GM11168 (cell line): ENCODE results near the gene GSTM5.
"Not testable (repeated sequence)": the region's sequence is repeated elsewhere in the genome, so short reads cannot be mapped to it uniquely, and the experiment has no call there.

Experiments used
- in situ Hi-C: fragments of 300-500 bp; cut with MboI; formaldehyde crosslinking; loops from one replicate; pipeline ENCODE4 v1.12.0; 2022; ENCODE audit warnings: low sequenced_read_pairs; ENCODE audit not compliant: unreplicated experiment

GSTM5 gene

DNA sequence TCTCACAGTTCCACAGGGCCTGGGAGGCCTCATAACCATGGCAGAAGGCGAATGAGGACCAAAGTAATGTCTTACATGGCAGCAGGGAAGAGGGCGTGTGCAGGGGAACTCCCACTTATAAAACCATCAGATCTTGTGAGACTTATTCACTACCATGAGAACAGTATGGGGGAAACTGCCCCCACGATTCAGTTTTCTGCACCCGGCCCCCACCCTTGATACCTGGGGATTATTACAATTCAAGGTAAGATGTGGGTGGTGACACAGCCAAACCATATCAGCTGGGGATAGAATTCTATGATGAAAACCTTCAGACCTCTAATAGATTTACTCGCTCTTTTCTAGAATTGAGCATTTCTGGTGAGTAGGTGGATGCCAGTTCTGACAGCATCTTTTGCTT is 17.7 kb upstream of the GSTM5 start:
- in situ Hi-C loops = not testable (repeated sequence)

DNA sequence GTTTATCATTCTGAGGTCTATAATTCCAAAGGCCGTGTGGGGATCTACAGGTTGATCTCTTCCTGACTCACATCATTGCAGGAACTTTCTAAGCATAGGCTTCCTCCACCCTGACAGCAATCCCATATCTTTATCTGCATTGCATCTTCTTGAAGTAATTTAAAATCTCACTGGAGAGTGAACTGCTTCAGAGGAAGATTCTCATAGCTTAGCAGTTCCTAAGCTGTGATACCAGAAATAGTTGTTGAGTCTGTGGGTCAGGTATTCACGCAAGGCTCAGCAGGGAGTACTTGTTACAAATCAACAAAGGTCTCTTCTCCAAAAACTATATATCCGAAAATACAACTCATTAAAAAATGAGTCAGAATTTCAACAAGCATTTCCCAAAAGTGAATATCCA is 16.9 kb upstream of the GSTM5 start:
- in situ Hi-C loops = not testable (repeated sequence)

DNA sequence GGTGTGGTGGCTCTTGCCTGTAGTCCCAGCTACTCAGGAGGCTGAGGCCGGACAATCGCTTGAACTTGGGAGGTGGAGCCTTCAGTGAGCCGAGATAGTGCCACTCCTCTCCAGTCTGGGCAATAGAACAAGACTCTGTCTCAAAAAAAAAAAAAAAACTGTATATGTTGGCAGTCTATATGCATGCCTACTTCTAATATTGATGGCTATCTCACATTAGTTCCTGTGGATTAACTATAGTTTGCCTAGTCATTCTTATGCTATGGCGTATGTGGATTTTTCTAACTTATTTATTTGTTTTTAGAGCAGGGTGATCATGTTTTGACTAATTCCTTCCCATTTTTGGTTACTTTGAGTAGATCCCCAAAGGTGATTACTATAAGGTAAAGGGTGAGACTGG is 15.0 kb upstream of the GSTM5 start:
- in situ Hi-C loops = no loop called here

DNA sequence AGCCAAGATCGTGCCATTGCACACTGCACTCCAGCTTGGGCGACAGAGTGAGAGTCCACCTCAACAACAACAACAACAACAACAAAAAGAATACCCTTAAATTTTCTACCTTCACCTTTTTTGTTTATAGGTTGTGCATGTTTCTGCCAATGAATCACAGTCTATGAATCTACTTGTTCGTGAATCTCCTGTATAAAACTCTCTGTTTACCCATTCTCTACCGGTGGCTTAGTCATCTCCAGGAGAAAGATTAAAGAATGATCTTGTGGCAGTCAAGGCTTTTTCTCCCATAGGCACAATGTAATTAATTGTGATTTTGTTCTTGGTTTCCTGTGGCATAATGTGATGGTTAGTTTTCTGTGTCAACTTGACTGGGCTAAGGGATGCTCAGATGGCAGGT is 14.2 kb upstream of the GSTM5 start:
- in situ Hi-C loops = not testable (repeated sequence)

DNA sequence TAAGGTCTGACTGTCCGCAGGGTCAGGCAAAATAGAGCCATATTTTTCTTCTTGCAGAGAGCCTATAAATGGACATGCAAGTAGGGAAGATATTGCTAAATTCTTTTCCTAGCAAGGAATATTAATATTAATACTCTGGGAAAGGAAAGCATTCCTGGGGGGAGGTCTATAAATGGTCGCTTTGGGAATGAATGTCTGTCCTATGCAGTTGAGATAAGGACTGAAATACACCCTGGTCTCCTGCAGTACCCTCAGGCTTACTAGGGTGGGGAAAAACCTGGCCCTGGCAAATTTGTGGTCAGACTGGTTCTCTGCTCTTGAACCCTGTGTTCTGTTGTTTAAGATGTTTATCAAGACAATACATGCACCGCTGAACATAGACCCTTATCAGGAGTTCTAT is 9.1 kb upstream of the GSTM5 start:
- in situ Hi-C loops = not testable (repeated sequence)

DNA sequence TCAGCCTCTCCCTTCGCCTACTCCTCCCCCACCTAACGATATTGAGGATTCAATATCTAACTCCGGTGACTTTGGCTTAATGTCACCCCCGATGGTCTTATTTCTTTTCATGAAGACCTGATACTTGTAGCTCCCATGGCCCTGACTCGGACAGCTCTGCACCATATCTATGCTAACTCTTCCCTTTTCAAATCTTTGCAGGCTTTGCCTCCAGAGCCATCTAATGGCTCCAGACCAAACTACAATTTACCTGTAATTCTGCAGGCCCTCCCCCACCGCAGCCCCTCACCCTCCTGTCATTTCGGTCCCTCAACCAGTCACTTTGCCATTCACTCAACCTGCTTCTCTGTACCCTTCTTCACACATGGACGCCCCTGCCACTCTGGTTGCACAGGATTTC is 7.9 kb upstream of the GSTM5 start:
- in situ Hi-C loops = no loop called here

DNA sequence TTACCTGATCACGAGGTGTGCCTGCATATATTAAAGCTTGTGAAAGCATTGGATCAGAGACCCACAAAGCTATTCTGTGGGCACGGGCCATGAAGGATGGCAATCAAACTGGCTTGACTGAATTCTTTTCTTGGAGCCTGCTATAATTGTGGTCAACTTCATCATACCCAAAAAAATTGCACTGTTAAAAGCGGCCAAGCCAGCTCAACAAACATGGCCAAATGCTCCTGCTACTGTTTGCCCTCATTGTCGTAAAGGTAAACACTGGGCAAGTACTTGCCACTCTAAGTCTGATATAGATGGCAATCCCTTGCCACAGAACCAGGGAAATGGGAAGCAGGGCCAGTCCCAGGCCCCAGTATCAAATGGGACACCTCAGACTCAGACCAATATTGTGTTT is 6.6 kb upstream of the GSTM5 start:
- in situ Hi-C loops = no loop called here

DNA sequence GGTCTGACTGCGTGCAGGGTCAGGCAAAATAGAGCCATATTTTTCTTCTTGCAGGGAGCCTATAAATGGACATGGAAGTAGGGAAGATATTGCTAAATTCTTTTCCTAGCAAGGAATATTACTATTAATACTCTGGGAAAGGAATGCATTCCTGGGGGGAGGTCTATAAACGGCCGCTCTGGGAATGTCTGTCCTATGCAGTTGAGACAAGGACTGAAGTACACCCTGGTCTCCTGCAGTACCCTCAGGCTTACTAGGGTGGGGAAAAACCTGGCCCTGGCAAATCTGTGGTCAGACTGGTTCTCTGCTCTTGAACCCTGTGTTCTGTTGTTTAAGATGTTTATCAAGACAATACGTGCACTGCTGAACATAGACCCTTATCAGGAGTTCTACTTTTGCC is 3.1 kb upstream of the GSTM5 start:
- in situ Hi-C loops = not testable (repeated sequence)

DNA sequence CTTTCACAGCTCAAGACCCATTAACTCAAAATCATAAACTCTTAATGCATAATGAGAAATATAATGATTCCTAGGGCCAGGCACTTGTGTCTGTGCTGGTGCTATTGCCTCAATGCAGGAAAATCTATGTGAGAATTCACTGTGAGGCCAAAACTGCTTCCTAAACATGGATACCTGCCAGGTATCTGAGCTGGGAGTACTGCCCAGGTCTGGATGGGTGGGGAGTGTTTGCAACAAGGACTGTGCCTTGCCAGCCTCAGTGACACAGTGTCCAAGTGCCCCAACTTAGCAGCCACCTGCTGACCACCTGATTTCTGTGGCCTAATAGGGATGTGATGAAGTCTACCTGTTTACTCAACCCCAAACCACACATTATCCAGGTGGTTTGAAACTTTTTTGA is 2.2 kb upstream of the GSTM5 start:
- in situ Hi-C loops = loop anchor here (10.0 kb wide), 1 partner anchor 45 kb away; the partner anchor contains the start of gene GSTM2

DNA sequence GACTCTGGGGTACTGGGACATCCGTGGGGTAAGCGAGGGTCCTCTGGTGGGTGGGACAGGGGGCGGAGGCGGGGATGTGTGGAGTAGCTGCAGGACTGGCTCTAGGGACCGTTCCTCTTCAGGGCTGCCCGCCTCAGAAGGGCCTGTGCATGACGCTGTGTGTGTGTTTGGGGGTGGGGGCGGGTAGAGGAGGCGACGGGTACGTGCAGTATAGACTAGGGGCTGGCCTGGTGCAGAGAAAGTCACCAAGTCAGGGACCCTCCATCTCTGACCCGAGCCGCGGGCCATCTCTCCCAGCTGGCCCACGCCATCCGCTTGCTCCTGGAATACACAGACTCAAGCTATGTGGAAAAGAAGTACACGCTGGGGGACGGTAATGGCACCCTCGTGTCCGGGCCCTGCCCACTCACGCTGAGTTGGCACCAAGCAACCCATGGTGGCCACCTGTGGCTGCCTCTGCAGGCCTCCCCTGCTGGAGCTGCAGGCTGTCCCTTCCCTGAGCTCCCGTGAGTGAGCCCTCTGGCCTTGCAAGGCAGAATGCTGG is 342 bp downstream of the GSTM5 start:
- in situ Hi-C loops = loop anchor here (10.0 kb wide), 1 partner anchor 48 kb away; the partner anchor contains the start of gene GSTM2

DNA sequence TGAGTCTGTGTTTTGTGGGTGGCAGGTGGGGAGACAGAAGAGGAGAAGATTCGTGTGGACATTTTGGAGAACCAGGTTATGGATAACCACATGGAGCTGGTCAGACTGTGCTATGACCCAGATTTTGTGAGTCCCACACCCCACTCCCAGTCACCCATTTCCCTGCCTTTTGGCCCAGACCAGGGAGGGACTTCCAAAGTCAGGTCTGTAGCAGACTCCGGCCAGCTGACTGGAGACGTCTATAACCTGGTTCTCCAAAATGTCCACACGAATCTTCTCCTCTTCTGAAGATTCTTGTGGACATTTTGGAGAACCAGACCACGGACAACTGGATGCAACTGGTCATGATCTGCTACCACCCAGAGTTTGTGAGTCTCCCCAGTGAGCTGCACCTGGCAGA is 1.6 kb downstream of the GSTM5 start:
- in situ Hi-C loops = loop anchor here (10.0 kb wide), 1 partner anchor 49 kb away; the partner anchor contains the start of gene GSTM2

DNA sequence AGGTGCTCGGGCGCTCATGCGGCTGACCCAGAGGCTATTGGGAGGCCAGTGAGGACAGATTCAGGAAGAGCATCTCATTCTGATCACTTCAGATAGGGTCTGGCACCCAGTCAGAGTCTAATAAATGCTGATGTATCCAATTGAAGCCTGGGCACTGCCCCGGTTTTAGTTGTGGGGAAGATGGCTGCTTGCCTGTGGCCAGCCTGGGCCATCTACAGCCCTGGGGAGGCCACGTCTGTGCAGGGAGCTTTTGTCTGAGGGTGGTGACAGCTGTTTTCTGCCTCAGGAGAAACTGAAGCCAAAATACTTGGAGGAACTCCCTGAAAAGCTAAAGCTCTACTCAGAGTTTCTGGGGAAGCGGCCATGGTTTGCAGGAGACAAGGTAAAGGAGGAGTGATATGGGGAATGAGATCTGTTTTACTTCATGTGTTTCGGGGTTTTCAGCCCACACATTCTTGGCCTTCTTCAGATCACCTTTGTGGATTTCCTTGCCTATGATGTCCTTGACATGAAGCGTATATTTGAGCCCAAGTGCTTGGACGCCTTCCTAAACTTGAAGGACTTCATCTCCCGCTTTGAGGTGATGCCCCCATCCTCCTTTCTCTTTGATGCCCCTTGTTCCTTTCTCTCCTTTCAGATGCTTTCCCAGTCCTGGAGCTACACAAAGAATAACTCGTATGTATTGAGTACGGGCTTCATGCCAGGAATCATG is 2.8 kb downstream of the GSTM5 start:
- in situ Hi-C loops = loop anchor here (10.0 kb wide), 1 partner anchor 50 kb away; the partner anchor contains the start of gene GSTM2

DNA sequence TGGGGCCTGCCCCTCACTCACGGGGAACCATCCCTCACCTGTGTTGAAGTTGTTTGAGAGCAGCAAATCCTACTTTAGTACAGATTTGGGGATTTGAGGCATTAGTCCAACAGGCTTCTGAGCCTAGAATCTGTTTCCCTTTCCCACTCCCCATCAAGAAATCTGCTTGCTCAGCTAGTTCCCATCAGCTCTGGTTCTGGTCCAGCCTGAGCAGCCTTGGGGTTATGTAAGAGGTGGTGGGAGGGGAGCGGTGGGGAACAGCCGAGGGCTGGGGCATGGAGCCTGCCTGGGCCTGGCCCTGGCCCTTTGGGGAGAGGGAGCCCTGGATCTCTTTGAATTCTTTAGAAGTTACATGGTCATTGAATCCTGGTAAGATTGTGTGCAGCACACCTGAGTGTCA is 4.1 kb downstream of the GSTM5 start:
- in situ Hi-C loops = loop anchor here (10.0 kb wide), 1 partner anchor 51 kb away; the partner anchor contains the start of gene GSTM2

DNA sequence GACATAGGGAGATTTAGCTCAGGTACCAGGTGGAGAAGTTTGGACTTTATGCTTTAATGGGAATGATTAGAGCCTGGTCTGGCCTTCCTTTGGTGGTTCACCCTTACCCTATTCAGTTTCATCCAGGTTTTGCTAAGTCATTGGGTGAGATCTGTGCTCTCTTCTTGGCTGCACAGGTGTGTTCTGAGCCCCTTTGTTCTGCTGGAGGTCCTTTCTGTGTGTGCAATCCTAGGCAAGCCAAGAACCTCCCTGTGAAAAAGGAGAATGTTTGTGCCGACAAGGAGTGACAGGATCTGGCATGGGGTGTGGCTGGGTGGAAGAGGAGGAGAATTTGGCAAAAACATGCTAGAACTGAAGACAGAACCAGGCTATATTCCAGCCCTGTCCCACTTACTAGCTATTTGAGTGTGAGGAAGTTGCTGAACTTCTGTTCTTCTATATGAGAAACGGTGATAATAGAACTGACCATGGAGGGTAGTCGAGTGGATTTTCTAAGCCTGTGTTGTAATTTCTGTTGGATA is 4.6 kb downstream of the GSTM5 start:
- in situ Hi-C loops = loop anchor here (10.0 kb wide), 1 partner anchor 52 kb away; the partner anchor contains the start of gene GSTM2

DNA sequence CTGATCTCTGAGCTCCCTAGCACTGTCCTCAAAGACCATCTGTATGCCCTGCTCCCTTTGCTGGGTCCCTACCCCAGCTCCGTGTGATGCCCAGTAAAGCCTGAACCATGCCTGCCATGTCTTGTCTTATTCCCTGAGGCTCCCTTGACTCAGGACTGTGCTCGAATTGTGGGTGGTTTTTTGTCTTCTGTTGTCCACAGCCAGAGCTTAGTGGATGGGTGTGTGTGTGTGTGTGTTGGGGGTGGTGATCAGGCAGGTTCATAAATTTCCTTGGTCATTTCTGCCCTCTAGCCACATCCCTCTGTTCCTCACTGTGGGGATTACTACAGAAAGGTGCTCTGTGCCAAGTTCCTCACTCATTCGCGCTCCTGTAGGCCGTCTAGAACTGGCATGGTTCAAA is 5.7 kb downstream of the GSTM5 start:
- in situ Hi-C loops = loop anchor here (10.0 kb wide), 1 partner anchor 53 kb away; the partner anchor contains the start of gene GSTM2

DNA sequence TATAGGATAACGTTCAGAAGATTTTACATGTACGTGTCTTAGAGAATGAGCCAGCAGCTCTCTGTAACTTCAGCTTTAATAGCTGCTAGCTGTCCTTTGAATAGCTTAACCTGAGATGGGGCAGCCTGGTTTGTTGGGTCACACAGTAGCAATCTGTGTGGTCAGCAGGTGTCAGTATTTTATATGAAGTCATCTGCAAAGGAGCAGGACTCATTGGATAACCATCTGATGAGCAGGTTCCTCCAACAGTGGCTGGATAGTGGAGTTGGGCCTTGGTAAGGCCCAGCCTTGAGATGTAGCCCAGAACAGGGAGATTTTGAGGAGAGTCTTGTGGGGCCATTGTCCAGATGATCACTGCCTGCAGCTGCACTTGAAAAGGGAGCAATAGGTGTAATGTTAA is 6.4 kb downstream of the GSTM5 start:
- in situ Hi-C loops = loop anchor here (10.0 kb wide), 1 partner anchor 54 kb away; the partner anchor contains the start of gene GSTM2

DNA sequence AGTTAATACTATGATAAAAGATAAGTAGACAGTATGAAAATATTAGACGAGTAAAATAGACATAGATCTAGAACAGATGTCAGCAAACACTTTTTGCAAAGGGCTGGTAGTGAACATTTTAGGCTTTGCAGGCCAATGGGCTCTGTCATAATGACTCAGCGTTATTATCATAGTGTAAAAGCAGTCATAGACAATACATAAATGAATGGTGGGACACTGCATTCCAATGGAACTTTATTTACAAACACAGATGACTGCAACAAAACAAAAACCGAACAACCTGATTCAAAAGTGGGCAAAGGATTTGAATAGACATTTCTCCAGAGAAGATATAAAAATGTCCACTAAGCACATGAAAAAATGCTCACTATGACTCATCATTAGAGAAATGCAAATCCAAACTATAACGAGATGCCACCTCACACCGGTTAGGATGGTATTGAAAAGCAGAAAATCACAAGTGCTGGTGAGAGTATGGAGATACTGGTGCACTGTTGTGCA is 7.3 kb downstream of the GSTM5 start:
- in situ Hi-C loops = loop anchor here (10.0 kb wide), 1 partner anchor 55 kb away; the partner anchor contains the start of gene GSTM2

DNA sequence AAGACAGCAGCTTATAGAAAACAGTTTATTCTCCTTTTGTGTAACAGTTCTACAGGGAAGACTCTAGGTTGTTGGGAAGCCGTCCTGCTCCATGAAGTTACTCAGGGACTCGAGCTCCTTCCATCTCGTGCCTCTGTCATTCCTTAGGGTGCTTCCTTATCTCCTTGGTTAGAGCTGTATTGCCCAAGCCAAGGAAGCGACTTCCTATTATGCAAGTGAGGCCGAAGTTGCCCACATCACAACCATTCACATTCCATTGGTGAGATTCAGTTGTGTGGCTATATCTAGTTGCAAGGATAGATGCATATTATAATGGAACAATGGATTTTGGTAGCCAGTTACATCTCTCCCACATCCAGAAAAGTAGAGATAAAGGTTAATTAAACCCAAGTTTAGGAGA is 9.0 kb downstream of the GSTM5 start:
- in situ Hi-C loops = no loop called here

DNA sequence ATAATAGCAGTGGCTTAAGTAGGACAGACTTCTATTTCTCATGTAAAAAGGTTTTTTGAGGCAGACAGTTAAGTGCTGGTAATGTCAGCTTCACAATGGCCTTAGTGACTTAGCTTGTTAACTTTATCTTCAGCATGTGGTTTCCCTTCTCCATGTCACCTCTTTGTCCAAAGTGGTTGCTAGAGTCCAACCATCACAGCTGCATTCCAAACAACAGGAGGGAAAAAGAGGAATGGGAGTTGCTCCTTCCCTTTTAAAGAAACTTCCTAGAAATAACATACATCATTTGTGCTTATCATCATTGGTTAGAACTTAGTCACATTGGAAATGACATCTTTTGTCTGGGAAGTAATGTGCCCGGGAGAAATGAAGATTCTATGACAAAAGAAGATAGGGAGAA is 9.9 kb downstream of the GSTM5 start:
- in situ Hi-C loops = no loop called here

DNA sequence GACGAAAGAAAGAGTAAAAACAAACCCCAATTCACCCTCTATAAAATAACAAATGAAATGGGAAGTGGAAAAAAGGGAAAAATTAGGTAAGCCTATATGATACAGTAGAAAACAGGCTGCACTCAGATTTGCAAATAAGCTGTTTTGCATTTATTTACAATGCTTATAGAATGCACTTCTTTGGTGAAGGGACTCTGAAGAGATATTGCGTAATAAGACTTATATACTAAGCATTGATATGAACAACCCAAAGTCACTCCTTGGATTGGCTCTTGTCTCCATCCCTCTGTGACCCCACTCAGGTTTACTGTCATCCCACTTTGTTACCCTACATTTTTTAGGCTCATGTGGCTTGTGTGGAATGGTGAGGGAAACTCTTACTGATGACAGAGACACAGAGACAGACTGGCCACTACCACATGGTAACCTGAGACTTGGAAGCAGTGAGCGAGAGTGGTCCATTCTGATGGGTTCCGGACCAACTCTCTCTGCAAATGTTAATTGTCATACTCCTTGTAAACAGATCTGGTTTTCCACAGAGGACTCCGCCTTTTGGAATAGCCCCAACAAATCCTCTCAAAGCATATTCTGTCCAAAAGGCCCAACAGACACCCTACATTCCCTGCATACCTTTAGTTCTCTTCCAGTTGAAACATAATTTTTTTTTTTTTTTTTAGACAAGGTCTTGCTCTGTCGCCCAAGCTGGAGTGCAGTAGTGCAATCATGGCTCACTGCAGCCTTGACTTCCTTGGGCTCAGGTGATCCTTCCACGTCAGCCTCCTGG is 11.0 kb downstream of the GSTM5 start:
- in situ Hi-C loops = no loop called here
